ENCODE results near the gene OXA1L. TPM values are rescaled to one million over a fixed set of nuclear protein-coding genes. Genes with fewer than 3 reads are reported as not detected.

The OXA1L gene
- total RNA-seq, 1 donor from 2014 or later = 77.7 TPM

Other genes with a start within 250 kb of the OXA1L start
- gene DAD1, start 177.5 kb upstream of the OXA1L start, total RNA-seq = 180 TPM
- gene ABHD4, start 168.4 kb upstream of the OXA1L start, total RNA-seq = 36.5 TPM
- gene OR6J1, start 122.3 kb upstream of the OXA1L start, total RNA-seq = not detected
- gene SLC7A7, start 48.7 kb downstream of the OXA1L start, total RNA-seq = 25.5 TPM
- gene MRPL52, start 63.2 kb downstream of the OXA1L start, total RNA-seq = 54.0 TPM
- gene MMP14, start 69.9 kb downstream of the OXA1L start, total RNA-seq = 273 TPM
- gene LRP10, start 105.1 kb downstream of the OXA1L start, total RNA-seq = 113 TPM
- 0.39 TPM for gene REM2, start 116.5 kb downstream of the OXA1L start, total RNA-seq
- gene RBM23, start 152.5 kb downstream of the OXA1L start, total RNA-seq = 53.8 TPM
- 54.8 TPM for gene PRMT5, start 162.7 kb downstream of the OXA1L start, total RNA-seq
- 20.8 TPM for gene HAUS4, start 190.4 kb downstream of the OXA1L start, total RNA-seq
- gene AJUBA, start 215.9 kb downstream of the OXA1L start, total RNA-seq = 6.0 TPM
- gene C14orf93, start 243.5 kb downstream of the OXA1L start, total RNA-seq = 4.9 TPM

Data from mesenteric fat pad (tissue), 1 donor.